Upper lobe of right lung (tissue), 1 donor: ENCODE measurements around the gene RUSC1. TPM values are rescaled to one million over a fixed set of nuclear protein-coding genes. Genes with fewer than 3 reads are reported as not detected.
A peak's percentile ranks its signal among the peaks of the same experiment; 100 is the strongest.
"Not testable (repeated sequence)": the region's sequence is repeated elsewhere in the genome, so short reads cannot be mapped to it uniquely, and the experiment has no call there.

ENCODE experiments used
- ATAC-seq: fragments of 200-7000 bp; cut with Tn5 transposase; one replicate; pipeline ENCODE4 v1.9.1; 2020; ENCODE audit warnings: mild to moderate bottlenecking, moderate library complexity
- DNase-seq: peaks from one replicate; pipeline ENCODE4 v3.0.0-alpha.2; 2020
- H3K27ac ChIP-seq: fragments of 200-600 bp; one replicate; pipeline ENCODE4 v1.8.0; 2022
- H3K27me3 ChIP-seq: fragments of 200-600 bp; one replicate; pipeline ENCODE4 v1.8.0; 2022; ENCODE audit warnings: mild to moderate bottlenecking
- H3K36me3 ChIP-seq: fragments of 200-600 bp; one replicate; pipeline ENCODE4 v1.8.0; 2022
- H3K4me1 ChIP-seq: fragments of 200-600 bp; one replicate; pipeline ENCODE4 v1.8.0; 2022
- H3K4me3 ChIP-seq: fragments of 200-600 bp; one replicate; pipeline ENCODE4 v1.8.0; 2022; ENCODE audit warnings: mild to moderate bottlenecking
- H3K9me3 ChIP-seq: fragments of 200-600 bp; one replicate; pipeline ENCODE4 v1.8.0; 2022
- CTCF ChIP-seq: fragments of 200-600 bp; IDR thresholded peaks from one replicate; pipeline ENCODE4 v1.8.0; 2022; ENCODE audit warnings: antibody characterized with exemption
- intact Hi-C: fragments of 100-400 bp; cut with DNase I; formaldehyde crosslinking; loops from one replicate; pipeline ENCODE4 v1.11.0; 2022
- total RNA-seq: library from RNA; stranded (reverse); fragmentation: NEBNext Ultra II Directional; extraction: Animal tissue kit (Norgen Biotek cat#: 25700); gene quantifications from one replicate; pipeline ENCODE4 v1.2.1, GENCODE V29; 2021
- donor health status: DM: no; HTN: yes; CAD: no; lungs with severe emphysema.

The RUSC1 gene
- total RNA-seq, 1 donor from 2014 or later, result 27.0 TPM

- intact Hi-C loops, result loop anchor here (10.0 kb wide), 1 partner anchor 71 kb away; the partner anchor contains the start of gene ENTREP3
- DNase-seq, result no peak
- Histone ChIP-seq H3K9me3 (no peaks in the 10 kb centered on the region), H3K4me3 (peak overlapping the region; percentile 76), H3K4me1 (peaks cover 29% of the 10 kb centered on the region), H3K36me3 (peaks cover 35% of the 10 kb centered on the region), H3K27ac (peak overlapping the region; percentile 11), H3K27me3 (no peaks in the 10 kb centered on the region)
- ATAC-seq, result no peak
- TF ChIP-seq CTCF, result no peak
Observed at GRCh38 chr1:155325603-155325893, 4.9 kb downstream of the RUSC1 start.

- Histone ChIP-seq H3K4me1 (peaks cover 25% of the 10 kb centered on the region), H3K36me3 (peaks cover 40% of the 10 kb centered on the region), H3K9me3 (no peaks in the 10 kb centered on the region), H3K27ac (peak overlapping the region; percentile 11), H3K4me3 (no peak overlapping the region), H3K27me3 (no peaks in the 10 kb centered on the region)
- DNase-seq, result no peak
- no peak for ATAC-seq
- TF ChIP-seq CTCF, result no peak
- intact Hi-C loops, result loop anchor here (10.0 kb wide), 1 partner anchor 71 kb away; the partner anchor contains the start of gene ENTREP3
Observed at GRCh38 chr1:155326020-155326526, 5.4 kb downstream of the RUSC1 start.

- DNase-seq, result no peak
- peaks cover 46% of the 10 kb centered on the region for H3K36me3 ChIP-seq
- H3K9me3 ChIP-seq, result no peaks in the 10 kb centered on the region
- ATAC-seq, result no peak
- intact Hi-C loops, result loop anchor here (10.0 kb wide), 1 partner anchor 72 kb away; the partner anchor contains the start of gene ENTREP3
- no peak overlapping the region for H3K4me3 ChIP-seq
- H3K27ac ChIP-seq, result no peak overlapping the region
- TF ChIP-seq CTCF, result no peak
- peaks cover 20% of the 10 kb centered on the region for H3K4me1 ChIP-seq
- H3K27me3 ChIP-seq, result no peaks in the 10 kb centered on the region
Observed at GRCh38 chr1:155326631-155327037, 5.9 kb downstream of the RUSC1 start.

GRCh38 chr1:155327981-155328380 is 7.3 kb downstream of the RUSC1 start:
- TF ChIP-seq CTCF, result no peak
- Histone ChIP-seq H3K27ac (no peak overlapping the region), H3K27me3 (no peaks in the 10 kb centered on the region), H3K36me3 (peaks cover 46% of the 10 kb centered on the region), H3K9me3 (no peaks in the 10 kb centered on the region), H3K4me1 (peaks cover 10% of the 10 kb centered on the region), H3K4me3 (no peak overlapping the region)
- intact Hi-C loops, result loop anchor here (10.0 kb wide), 1 partner anchor 73 kb away; the partner anchor contains the start of gene ENTREP3
- ATAC-seq (no peak), DNase-seq (no peak)

GRCh38 chr1:155328856-155329255 is 8.2 kb downstream of the RUSC1 start:
- H3K27ac ChIP-seq, result not testable (repeated sequence)

GRCh38 chr1:155329980-155330598 is 9.4 kb downstream of the RUSC1 start:
- H3K4me3 ChIP-seq, result no peak overlapping the region
- H3K27me3 ChIP-seq, result no peaks in the 10 kb centered on the region
- peaks cover 9% of the 10 kb centered on the region for H3K4me1 ChIP-seq
- peaks cover 58% of the 10 kb centered on the region for H3K36me3 ChIP-seq
- no peak for TF ChIP-seq CTCF
- no peaks in the 10 kb centered on the region for H3K9me3 ChIP-seq
- H3K27ac ChIP-seq, result no peak overlapping the region
- ATAC-seq, result peak; percentile 60
- intact Hi-C loops, result loop anchor here (10.0 kb wide), 1 partner anchor 75 kb away; the partner anchor contains the start of gene ENTREP3
- peak; percentile 67 for DNase-seq

More at GRCh38 chr1:155328856-155329255, 8.2 kb downstream of the RUSC1 start:
- not testable (repeated sequence) for H3K9me3 ChIP-seq, H3K4me3 ChIP-seq, H3K4me1 ChIP-seq, DNase-seq, ATAC-seq, H3K27me3 ChIP-seq
- intact Hi-C loops, result loop anchor here (10.0 kb wide), 1 partner anchor 74 kb away; the partner anchor contains the start of gene ENTREP3
- H3K36me3 ChIP-seq, result peaks cover 48% of the 10 kb centered on the region
